Measurements from ENCODE around the gene NAA38. TPM values are rescaled to one million over a fixed set of nuclear protein-coding genes. Genes with fewer than 3 reads are reported as not detected.
A peak's percentile ranks its signal among the peaks of the same experiment; 100 is the strongest.

The NAA38 gene
- total RNA-seq, 4 donors from 2014 or later = 61.4 to 110 (median 102) TPM

DNA sequence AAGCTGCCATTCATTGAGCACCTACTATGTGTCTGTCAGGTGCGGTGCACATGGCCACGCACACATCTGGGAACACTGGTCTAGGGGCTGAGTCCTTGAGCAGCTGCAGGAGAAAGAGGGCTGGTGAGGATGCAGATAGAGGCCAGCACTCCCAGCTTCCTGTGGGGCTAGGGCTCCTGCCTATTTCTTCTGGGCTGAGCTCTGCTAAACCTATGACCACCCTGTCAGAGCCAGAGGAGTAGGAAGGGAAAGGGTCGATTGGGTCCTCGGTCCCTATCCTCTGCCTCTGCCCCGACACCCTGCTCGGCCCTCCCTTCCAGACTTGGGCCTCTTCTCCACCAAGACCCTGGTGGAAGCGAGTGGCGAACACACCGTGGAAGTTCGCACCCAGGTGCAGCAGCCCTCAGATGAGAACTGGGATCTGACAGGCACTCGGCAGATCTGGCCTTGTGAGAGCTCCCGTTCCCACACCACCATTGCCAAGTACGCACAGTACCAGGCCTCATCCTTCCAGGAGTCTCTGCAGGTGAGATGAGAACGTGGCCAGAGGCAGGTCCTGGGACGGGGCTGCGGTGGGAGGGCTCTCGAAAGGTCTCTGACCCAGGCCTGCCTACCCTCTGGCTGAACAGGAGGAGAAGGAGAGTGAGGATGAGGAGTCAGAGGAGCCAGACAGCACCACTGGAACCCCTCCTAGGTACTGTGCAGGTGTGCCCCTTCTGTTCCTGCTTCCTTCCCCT, 6.5 kb downstream of the NAA38 start:
- Histone ChIP-seq H3K27ac (replicated peaks in 1 of 4) (peak overlapping the region in 3 of 4 donors; percentile 42 to 51 (median 44)), H3K4me1 (peaks cover 27 to 51% (median 39%) of the 10 kb centered on the region in 4 donors), H3K9me3 (no peaks in the 10 kb centered on the region), H3K36me3 (peaks cover 65 to 80% (median 73%) of the 10 kb centered on the region in 4 donors), H3K27me3 (no peaks in the 10 kb centered on the region), H3K4me3 (no peak overlapping the region)
- intact Hi-C loops (cut with DNase I) = no loop called here
- TF ChIP-seq CTCF (IDR thresholded peaks at IDR 0.05) = no peak
- no peak for TF ChIP-seq POLR2AphosphoS5 (IDR thresholded peaks at IDR 0.05)
- no peak for TF ChIP-seq POLR2A (IDR thresholded peaks at IDR 0.05; ENCODE audit: low read depth)
- TF ChIP-seq EP300 (IDR thresholded peaks at IDR 0.05) = no peak
- 94% methylated on average over 13 of the region's 17 CpGs for WGBS
- DNase-seq (ENCODE audit: extremely low spot score) = no peak

- H3K9me3 ChIP-seq = no peaks in the 10 kb centered on the region
- H3K4me1 ChIP-seq = peaks cover 29 to 51% (median 39%) of the 10 kb centered on the region in 4 donors
- H3K4me3 ChIP-seq = no peak overlapping the region
- H3K27me3 ChIP-seq = no peaks in the 10 kb centered on the region
- intact Hi-C loops (cut with DNase I) = no loop called here
- no peak for DNase-seq (ENCODE audit: extremely low spot score)
- peaks cover 68 to 87% (median 79%) of the 10 kb centered on the region in 4 donors for H3K36me3 ChIP-seq
- peak overlapping the region in 1 of 4 donors; percentile 7 for H3K27ac ChIP-seq (replicated peaks in 1 of 4)
- 82% methylated on average over 8 of the region's 12 CpGs for WGBS
- no peak for TF ChIP-seq CTCF (IDR thresholded peaks at IDR 0.05)
- TF ChIP-seq POLR2AphosphoS5 (IDR thresholded peaks at IDR 0.05) = no peak
- no peak for TF ChIP-seq POLR2A (IDR thresholded peaks at IDR 0.05; ENCODE audit: low read depth)
- TF ChIP-seq EP300 (IDR thresholded peaks at IDR 0.05) = no peak
These were observed 7.4 kb downstream of the NAA38 start for GRCh38 chr17:7849751-7850504.

DNA sequence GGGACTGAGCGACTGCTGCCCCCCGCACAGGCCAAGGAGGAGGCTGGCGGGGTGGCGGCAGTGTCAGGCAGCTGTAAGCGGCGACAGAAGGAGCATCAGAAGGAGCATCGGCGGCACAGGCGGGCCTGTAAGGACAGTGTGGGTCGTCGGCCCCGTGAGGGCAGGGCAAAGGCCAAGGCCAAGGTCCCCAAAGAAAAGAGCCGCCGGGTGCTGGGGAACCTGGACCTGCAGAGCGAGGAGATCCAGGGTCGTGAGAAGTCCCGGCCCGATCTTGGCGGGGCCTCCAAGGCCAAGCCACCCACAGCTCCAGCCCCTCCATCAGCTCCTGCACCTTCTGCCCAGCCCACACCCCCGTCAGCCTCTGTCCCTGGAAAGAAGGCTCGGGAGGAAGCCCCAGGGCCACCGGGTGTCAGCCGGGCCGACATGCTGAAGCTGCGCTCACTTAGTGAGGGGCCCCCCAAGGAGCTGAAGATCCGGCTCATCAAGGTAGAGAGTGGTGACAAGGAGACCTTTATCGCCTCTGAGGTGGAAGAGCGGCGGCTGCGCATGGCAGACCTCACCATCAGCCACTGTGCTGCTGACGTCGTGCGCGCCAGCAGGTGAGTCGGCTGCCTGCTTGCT, 8.1 kb downstream of the NAA38 start:
- Histone ChIP-seq H3K4me3 (no peak overlapping the region), H3K9me3 (no peaks in the 10 kb centered on the region), H3K4me1 (peaks cover 29 to 49% (median 37%) of the 10 kb centered on the region in 4 donors), H3K36me3 (peaks cover 68 to 87% (median 79%) of the 10 kb centered on the region in 4 donors), H3K27me3 (no peaks in the 10 kb centered on the region), H3K27ac (replicated peaks in 1 of 4) (no peak overlapping the region)
- WGBS = 85% methylated on average over 30 of the region's 35 CpGs
- intact Hi-C loops (cut with DNase I) = no loop called here
- TF ChIP-seq POLR2AphosphoS5 (IDR thresholded peaks at IDR 0.05) = no peak
- TF ChIP-seq POLR2A (IDR thresholded peaks at IDR 0.05; ENCODE audit: low read depth) = no peak
- TF ChIP-seq EP300 (IDR thresholded peaks at IDR 0.05) = no peak
- TF ChIP-seq CTCF (IDR thresholded peaks at IDR 0.05) = no peak
- no peak for DNase-seq (ENCODE audit: extremely low spot score)

GRCh38 chr17:7848739-7849129, 8.6 kb downstream of the NAA38 start:
- H3K9me3 ChIP-seq = no peaks in the 10 kb centered on the region
- WGBS = 89% methylated on average over 16 of the region's 21 CpGs
- no peaks in the 10 kb centered on the region for H3K27me3 ChIP-seq
- H3K36me3 ChIP-seq = peaks cover 66 to 83% (median 78%) of the 10 kb centered on the region in 4 donors
- no peak for DNase-seq (ENCODE audit: extremely low spot score)
- H3K4me1 ChIP-seq = peaks cover 29 to 54% (median 42%) of the 10 kb centered on the region in 4 donors
- no peak overlapping the region for H3K27ac ChIP-seq (replicated peaks in 1 of 4)
- TF ChIP-seq POLR2A (IDR thresholded peaks at IDR 0.05; ENCODE audit: low read depth) (no peak), POLR2AphosphoS5 (IDR thresholded peaks at IDR 0.05) (no peak), CTCF (IDR thresholded peaks at IDR 0.05) (no peak), EP300 (IDR thresholded peaks at IDR 0.05) (no peak)
- intact Hi-C loops (cut with DNase I) = no loop called here
- no peak overlapping the region for H3K4me3 ChIP-seq

Data from esophagus muscularis mucosa (tissue), 4 donors.